ENCODE data around the gene KIF24. TPM values are rescaled to one million over a fixed set of nuclear protein-coding genes. Genes with fewer than 3 reads are reported as not detected.
"Not testable (repeated sequence)": the region's sequence is repeated elsewhere in the genome, so short reads cannot be mapped to it uniquely, and the experiment has no call there.

Gene KIF24
- total RNA-seq, 1 experiment from 2014 or later: 4.2 TPM

- no peak for DNase-seq
- H3K27ac Mint-ChIP-seq (ENCODE audit: unreplicated experiment): no peak overlapping the region
- peaks cover 15% of the 10 kb centered on the region for H3K4me1 Mint-ChIP-seq (ENCODE audit: low read depth, unreplicated experiment)
- CTCF ChIA-PET: no interaction called here
- H3K36me3 Mint-ChIP-seq (ENCODE audit: insufficient read depth, unreplicated experiment): peaks cover 13% of the 10 kb centered on the region
- intact Hi-C loops (cut with micrococcal nuclease; ENCODE audit: unreplicated experiment): no loop called here
- no peaks in the 10 kb centered on the region for H3K27me3 Mint-ChIP-seq (ENCODE audit: unreplicated experiment)
- peaks cover 3% of the 10 kb centered on the region for H3K9me3 Mint-ChIP-seq (ENCODE audit: low read depth, unreplicated experiment)
- BruUV-seq (replicated peaks): no TSS peak
- TF ChIP-seq, protein P1, sequence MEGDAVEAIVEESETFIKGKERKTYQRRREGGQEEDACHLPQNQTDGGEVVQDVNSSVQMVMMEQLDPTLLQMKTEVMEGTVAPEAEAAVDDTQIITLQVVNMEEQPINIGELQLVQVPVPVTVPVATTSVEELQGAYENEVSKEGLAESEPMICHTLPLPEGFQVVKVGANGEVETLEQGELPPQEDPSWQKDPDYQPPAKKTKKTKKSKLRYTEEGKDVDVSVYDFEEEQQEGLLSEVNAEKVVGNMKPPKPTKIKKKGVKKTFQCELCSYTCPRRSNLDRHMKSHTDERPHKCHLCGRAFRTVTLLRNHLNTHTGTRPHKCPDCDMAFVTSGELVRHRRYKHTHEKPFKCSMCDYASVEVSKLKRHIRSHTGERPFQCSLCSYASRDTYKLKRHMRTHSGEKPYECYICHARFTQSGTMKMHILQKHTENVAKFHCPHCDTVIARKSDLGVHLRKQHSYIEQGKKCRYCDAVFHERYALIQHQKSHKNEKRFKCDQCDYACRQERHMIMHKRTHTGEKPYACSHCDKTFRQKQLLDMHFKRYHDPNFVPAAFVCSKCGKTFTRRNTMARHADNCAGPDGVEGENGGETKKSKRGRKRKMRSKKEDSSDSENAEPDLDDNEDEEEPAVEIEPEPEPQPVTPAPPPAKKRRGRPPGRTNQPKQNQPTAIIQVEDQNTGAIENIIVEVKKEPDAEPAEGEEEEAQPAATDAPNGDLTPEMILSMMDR (IDR thresholded peaks at IDR 0.05; ENCODE audit: unreplicated experiment): no peak
- no peak overlapping the region for H3K4me3 Mint-ChIP-seq (ENCODE audit: low read depth, unreplicated experiment)
These were observed 41.4 kb upstream of the KIF24 start for GRCh38 chr9:34370335-34370969.

DNA sequence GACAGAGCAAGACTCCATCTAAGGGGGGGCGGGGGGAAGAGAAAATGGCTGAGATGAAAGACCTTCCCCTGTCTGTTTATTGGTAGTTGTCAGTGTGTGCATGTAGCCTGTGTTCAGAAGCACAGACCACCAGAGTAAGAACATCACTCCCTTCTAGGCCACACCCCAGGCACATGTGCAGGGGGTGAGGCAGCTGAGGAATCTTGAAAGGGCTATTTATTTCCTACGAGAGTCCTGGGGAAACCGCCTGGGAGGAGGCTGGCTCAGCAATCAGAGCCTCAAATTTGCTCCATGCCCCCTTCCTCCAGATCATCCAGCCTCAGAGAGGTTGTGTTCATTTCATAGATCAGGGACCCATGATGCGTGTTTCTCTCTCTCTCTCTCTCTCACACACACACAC is 40.6 kb upstream of the KIF24 start:
- BruUV-seq (replicated peaks): no TSS peak
- intact Hi-C loops (cut with micrococcal nuclease; ENCODE audit: unreplicated experiment): no loop called here
- no peak overlapping the region for H3K27ac Mint-ChIP-seq (ENCODE audit: unreplicated experiment)
- peaks cover 3% of the 10 kb centered on the region for H3K9me3 Mint-ChIP-seq (ENCODE audit: low read depth, unreplicated experiment)
- H3K36me3 Mint-ChIP-seq (ENCODE audit: insufficient read depth, unreplicated experiment): peaks cover 13% of the 10 kb centered on the region
- H3K4me3 Mint-ChIP-seq (ENCODE audit: low read depth, unreplicated experiment): no peak overlapping the region
- CTCF ChIA-PET: no interaction called here
- no peaks in the 10 kb centered on the region for H3K27me3 Mint-ChIP-seq (ENCODE audit: unreplicated experiment)
- TF ChIP-seq, protein P1 (IDR thresholded peaks at IDR 0.05; ENCODE audit: unreplicated experiment): no peak
- peaks cover 7% of the 10 kb centered on the region for H3K4me1 Mint-ChIP-seq (ENCODE audit: low read depth, unreplicated experiment)
- DNase-seq: no peak

GRCh38 chr9:34368796-34369195 is 39.7 kb upstream of the KIF24 start:
- peaks cover 13% of the 10 kb centered on the region for H3K36me3 Mint-ChIP-seq (ENCODE audit: insufficient read depth, unreplicated experiment)
- intact Hi-C loops (cut with micrococcal nuclease; ENCODE audit: unreplicated experiment); H3K4me1 Mint-ChIP-seq (ENCODE audit: low read depth, unreplicated experiment); H3K9me3 Mint-ChIP-seq (ENCODE audit: low read depth, unreplicated experiment); DNase-seq; CTCF ChIA-PET; H3K27ac Mint-ChIP-seq (ENCODE audit: unreplicated experiment); BruUV-seq (replicated peaks); H3K4me3 Mint-ChIP-seq (ENCODE audit: low read depth, unreplicated experiment); H3K27me3 Mint-ChIP-seq (ENCODE audit: unreplicated experiment): not testable (repeated sequence)

GRCh38 chr9:34367751-34368410 is 38.8 kb upstream of the KIF24 start:
- BruUV-seq (replicated peaks); H3K27me3 Mint-ChIP-seq (ENCODE audit: unreplicated experiment); H3K27ac Mint-ChIP-seq (ENCODE audit: unreplicated experiment); CTCF ChIA-PET; H3K9me3 Mint-ChIP-seq (ENCODE audit: low read depth, unreplicated experiment); H3K4me3 Mint-ChIP-seq (ENCODE audit: low read depth, unreplicated experiment); H3K4me1 Mint-ChIP-seq (ENCODE audit: low read depth, unreplicated experiment); DNase-seq; intact Hi-C loops (cut with micrococcal nuclease; ENCODE audit: unreplicated experiment): not testable (repeated sequence)
- H3K36me3 Mint-ChIP-seq (ENCODE audit: insufficient read depth, unreplicated experiment): peaks cover 13% of the 10 kb centered on the region

DNA sequence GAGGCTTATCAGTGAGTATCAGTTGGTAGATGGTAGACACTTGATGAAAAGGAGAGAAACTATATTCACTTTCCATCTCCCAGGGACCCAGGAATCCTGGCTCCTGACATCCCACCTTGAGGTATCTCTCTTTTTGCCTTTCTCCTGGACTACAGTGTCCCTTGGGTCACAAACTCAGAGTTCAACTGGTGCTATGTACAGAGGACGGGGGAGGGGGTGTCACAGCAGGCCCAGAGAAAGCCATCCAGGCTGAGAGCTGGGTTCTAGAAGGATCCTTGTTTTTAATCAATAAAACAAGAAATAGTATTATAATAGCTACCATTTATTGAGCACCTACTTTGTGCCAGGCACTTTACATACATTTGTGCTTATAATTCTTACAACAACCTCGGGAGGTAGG is 37.3 kb upstream of the KIF24 start:
- no TSS peak for BruUV-seq (replicated peaks)
- no peaks in the 10 kb centered on the region for H3K27me3 Mint-ChIP-seq (ENCODE audit: unreplicated experiment)
- no peak overlapping the region for H3K4me3 Mint-ChIP-seq (ENCODE audit: low read depth, unreplicated experiment)
- no peaks in the 10 kb centered on the region for H3K4me1 Mint-ChIP-seq (ENCODE audit: low read depth, unreplicated experiment)
- peaks cover 3% of the 10 kb centered on the region for H3K9me3 Mint-ChIP-seq (ENCODE audit: low read depth, unreplicated experiment)
- TF ChIP-seq, protein P1 (IDR thresholded peaks at IDR 0.05; ENCODE audit: unreplicated experiment): no peak
- peaks cover 13% of the 10 kb centered on the region for H3K36me3 Mint-ChIP-seq (ENCODE audit: insufficient read depth, unreplicated experiment)
- intact Hi-C loops (cut with micrococcal nuclease; ENCODE audit: unreplicated experiment): no loop called here
- CTCF ChIA-PET: no interaction called here
- no peak overlapping the region for H3K27ac Mint-ChIP-seq (ENCODE audit: unreplicated experiment)
- DNase-seq: no peak

Measured in Calu3 (cell line).